Endothelial cell of umbilical vein (primary cell): ENCODE data around the gene DDX43. TPM values are rescaled to one million over a fixed set of nuclear protein-coding genes. Genes with fewer than 3 reads are reported as not detected.

Experiments used
- BruUV-seq: library from RNA; stranded (reverse); fragments of 400-500 nt; replicated peaks from 2 replicates; lab custom pipeline; 2021; lab: Mats Ljungman, UMichigan
- CTCF ChIA-PET: fragments of 300-600, 350-600 bp; sonication (Branson Sonifier 250); formaldehyde crosslinking; loops from one replicate; lab custom pipeline; 2021; ENCODE audit warnings: antibody characterized with exemption, inconsistent platforms; lab: Charles Lee
- POLR2A ChIA-PET: fragments of 300-600, 350-600 bp; sonication (Branson Sonifier 250); formaldehyde crosslinking; loops from one replicate; lab custom pipeline; 2021; ENCODE audit warnings: antibody characterized with exemption, inconsistent platforms; lab: Charles Lee
- DNase-seq: peaks from one replicate; pipeline ENCODE4 v3.0.0-alpha.2; 2011; ENCODE audit warnings: low read depth, low spot score
- FAIRE-seq: peaks from 2 replicates; lab custom pipeline; 2011; peaks lifted over from hg19 to GRCh38; lab: Jason Lieb, UNC
- H2AFZ ChIP-seq: 2 replicates; pipeline ENCODE4 v1.6.0; 2012; ENCODE audit warnings: low read depth, low read length, control low read depth, inconsistent platforms
- H3K27ac ChIP-seq: 2 replicates; pipeline ENCODE4 v1.5.1; 2011; ENCODE audit warnings: low read depth, mild to moderate bottlenecking, control low read depth, low read length, moderate library complexity; ENCODE audit not compliant: insufficient read depth
- H3K27me3 ChIP-seq, 2 experiments: 2 replicates each; pipeline versions ENCODE4 v1.6.0 to v1.6.1; 2011; ENCODE audit warnings: low read length in 2 of 2, mixed read lengths in 1 of 2; ENCODE audit not compliant: control insufficient read depth in 2 of 2, insufficient read depth in 2 of 2
- H3K36me3 ChIP-seq, 2 experiments: 2 replicates in 1 of 2; 3 replicates in 1 of 2; pipeline ENCODE4 v1.5.1; 2011; ENCODE audit warnings: low read length in 2 of 2, mild to moderate bottlenecking in 1 of 2, moderate library complexity in 1 of 2; ENCODE audit not compliant: control insufficient read depth in 2 of 2, insufficient read depth in 2 of 2; ENCODE audit errors: extremely low read depth in 1 of 2
- H3K4me1 ChIP-seq: 3 replicates; pipeline ENCODE4 v1.5.1; 2011; ENCODE audit warnings: mild to moderate bottlenecking, low read length; ENCODE audit not compliant: control insufficient read depth, insufficient read depth; ENCODE audit errors: extremely low read depth
- H3K4me2 ChIP-seq: 2 replicates; pipeline ENCODE4 v1.6.1; 2011; ENCODE audit warnings: low read length, control low read depth, mixed read lengths; ENCODE audit not compliant: insufficient read depth
- H3K4me3 ChIP-seq, 3 experiments: fragments of 200-600 bp in 1 of 3; sonication (generic), shearing (Covaris generic) in 1 of 3; replicated peaks in 1 of 3; 2 replicates each; pipeline ENCODE4 v1.5.1; 2011 to 2016; ENCODE audit warnings: control low read depth in 3 of 3, low read length in 3 of 3, mild to moderate bottlenecking in 2 of 3, inconsistent platforms in 1 of 3, low read depth in 1 of 3, moderate library complexity in 1 of 3; ENCODE audit not compliant: insufficient read depth in 1 of 3
- H3K79me2 ChIP-seq: 2 replicates; pipeline ENCODE4 v1.6.0; 2012; ENCODE audit warnings: low read length, inconsistent platforms; ENCODE audit not compliant: control insufficient read depth, insufficient read depth
- H3K9ac ChIP-seq: replicated peaks from 2 replicates; pipeline ENCODE3; 2011; ENCODE audit warnings: low read length, control low read depth; ENCODE audit not compliant: insufficient read depth; ENCODE audit errors: extremely low read depth
- H3K9me1 ChIP-seq: replicated peaks from 3 replicates; pipeline ENCODE4 v1.6.0; 2011; ENCODE audit warnings: mild to moderate bottlenecking, low read length; ENCODE audit not compliant: control insufficient read depth, insufficient read depth; ENCODE audit errors: extremely low read depth
- H3K9me3 ChIP-seq: replicated peaks from 2 replicates; pipeline ENCODE4 v1.5.1; 2012; ENCODE audit warnings: low read length, inconsistent platforms; ENCODE audit not compliant: control insufficient read depth, insufficient read depth
- H4K20me1 ChIP-seq: replicated peaks from 2 replicates; pipeline ENCODE3; 2011; ENCODE audit warnings: mild to moderate bottlenecking, low read length; ENCODE audit not compliant: control insufficient read depth, insufficient read depth; ENCODE audit errors: extremely low read depth
- CTCF ChIP-seq, 2 donors: IDR thresholded peaks; 1 replicate in 1 of 2; 2 replicates in 1 of 2; pipeline ENCODE4 v1.5.1; 2011; ENCODE audit warnings: low read length in 2 of 2, mild to moderate bottlenecking in 2 of 2, moderate library complexity in 2 of 2, control low read depth in 1 of 2, inconsistent platforms in 1 of 2, low read depth in 1 of 2; ENCODE audit not compliant: insufficient read depth in 1 of 2; ENCODE audit errors: extremely low read depth in 1 of 2
- EZH2 ChIP-seq: IDR thresholded peaks from 2 replicates; pipeline ENCODE4 v1.6.1; 2012; ENCODE audit warnings: borderline replicate concordance, low read depth, mild to moderate bottlenecking, moderate library complexity, low read length, inconsistent platforms; ENCODE audit not compliant: severe bottlenecking
- FOS ChIP-seq: IDR thresholded peaks from 2 replicates; pipeline ENCODE4 v1.6.1; 2011; ENCODE audit warnings: mild to moderate bottlenecking, low read length, moderate library complexity, borderline replicate concordance; ENCODE audit not compliant: insufficient read depth
- GATA2 ChIP-seq: IDR thresholded peaks from 2 replicates; pipeline ENCODE4 v1.7.0; 2011; ENCODE audit warnings: low read depth, mild to moderate bottlenecking, moderate library complexity, mixed read lengths, low read length; ENCODE audit not compliant: insufficient read length, insufficient read depth
- JUN ChIP-seq: IDR thresholded peaks from 2 replicates; pipeline ENCODE4 v1.6.1; 2011; ENCODE audit warnings: borderline replicate concordance, low read depth; ENCODE audit not compliant: insufficient read length, insufficient read depth
- MAX ChIP-seq: IDR thresholded peaks from 2 replicates; pipeline ENCODE4 v1.6.1; 2011; ENCODE audit not compliant: insufficient read depth, insufficient read length
- MYC ChIP-seq: IDR thresholded peaks from one replicate; pipeline ENCODE4 v1.6.1; 2011; ENCODE audit warnings: mild to moderate bottlenecking, low read depth, low read length
- POLR2A ChIP-seq: IDR thresholded peaks from 2 replicates; pipeline ENCODE4 v1.6.1; 2012; ENCODE audit warnings: low read depth, mild to moderate bottlenecking, control low read depth, low read length
- POLR2AphosphoS5 ChIP-seq: IDR thresholded peaks from 2 replicates; pipeline ENCODE4 v1.6.1; 2012; ENCODE audit warnings: low read depth, mild to moderate bottlenecking, control low read depth, low read length, moderate library complexity; ENCODE audit not compliant: insufficient read depth
- dilution Hi-C: fragments of 300-500 bp; cut with MboI; formaldehyde crosslinking; loops from one replicate; pipeline ENCODE4 v1.15.0; 2019; ENCODE audit warnings: low sequenced_read_pairs; ENCODE audit not compliant: extremely low pct_ligation_motif_present
- intact Hi-C: fragments of 100-400 bp; cut with micrococcal nuclease; formaldehyde crosslinking; loops from one replicate; pipeline ENCODE4 v1.10.0; 2022
- polyA plus RNA-seq, 4 experiments: library from polyadenylated mRNA; depleted of rRNA in 3 of 4; stranded (reverse) in 3 of 4; unstranded in 1 of 4; fragments of >200 nt; gene quantifications; 2 replicates each; pipeline versions ENCODE4 v1.2.1 to v1.2.3, GENCODE V29; 2011 to 2012; ENCODE audit warnings: missing spikeins in 1 of 4
- total RNA-seq: library from RNA; stranded (reverse); gene quantifications from 2 replicates; pipeline ENCODE4 v1.2.3, GENCODE V29; 2021

DDX43 gene
- total and polyA plus RNA-seq, 2 donors (not counting 3 experiments of a cell fraction or from before 2014, with no cell fraction given): 0.95 to 1.2 TPM

DNA sequence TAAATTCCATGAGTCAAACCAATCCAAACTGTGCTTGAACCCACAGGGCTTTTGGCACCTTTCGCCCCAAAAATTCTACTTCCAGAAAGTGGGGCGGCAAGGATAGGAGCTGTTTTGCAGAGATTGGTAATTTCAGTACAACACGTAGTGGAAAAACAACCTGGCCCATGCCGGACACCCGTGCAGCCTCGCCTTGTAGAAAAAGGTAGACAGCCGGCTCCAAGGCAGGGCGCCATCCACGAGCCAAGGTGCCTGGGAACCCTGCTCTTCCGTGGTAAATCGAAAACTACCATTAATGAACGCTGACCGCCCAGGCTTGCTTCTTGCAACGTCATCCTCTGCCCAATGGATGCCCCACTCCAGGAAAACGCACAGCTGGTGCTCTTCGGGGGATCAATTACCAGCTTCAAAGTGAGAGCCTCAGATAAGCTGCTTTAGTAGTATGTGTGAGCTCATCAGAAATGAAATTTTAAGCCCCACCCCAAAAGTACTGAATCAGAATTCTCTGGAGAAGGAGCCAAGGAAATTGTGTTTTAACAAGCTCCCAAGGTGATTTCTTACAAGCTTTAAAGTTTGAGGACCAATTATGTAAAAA lies 26.8 kb upstream of the DDX43 start:
- Histone ChIP-seq H3K79me2 (no peaks in the 10 kb centered on the region), H3K9me3 (no peaks in the 10 kb centered on the region), H3K9ac (no peak overlapping the region), H3K36me3 (no peaks in the 10 kb centered on the region), H4K20me1 (no peaks in the 10 kb centered on the region), H3K4me2 (no peak overlapping the region), H3K9me1 (no peaks in the 10 kb centered on the region), H3K4me1 (no peaks in the 10 kb centered on the region), H3K27me3 (no peaks in the 10 kb centered on the region), H3K27ac (no peak overlapping the region), H3K4me3 (no peak overlapping the region), H2AFZ (no peak overlapping the region)
- DNase-seq: no peak
- ChIA-PET POLR2A (no interaction called here), CTCF (interaction anchor here (0.6 kb wide), 1 partner anchor 286 kb away, joined by 3 read pairs; the partner anchor contains the start of gene SLC17A5)
- no TSS peak for BruUV-seq
- TF ChIP-seq EZH2 (no peak), MYC (no peak), GATA2 (no peak), POLR2AphosphoS5 (no peak), POLR2A (no peak), FOS (no peak), MAX (no peak), JUN (no peak), CTCF (IDR thresholded peaks at IDR 0.05; ENCODE audit: extremely low read depth in 1 of 2, insufficient read depth in 1 of 2, low read depth in 1 of 2, low read length in 2 of 2) (no peak)
- intact Hi-C loops: no loop called here
- FAIRE-seq: no peak
- dilution Hi-C loops: no loop called here
